ENCODE results near the gene TAL1.

TAL1 gene

GRCh38 chr1:47229031-47229885 is 2.8 kb downstream of the TAL1 start:
- no peak for DNase-seq

- no peak for DNase-seq
Observed at GRCh38 chr1:47228644-47229030, 3.4 kb downstream of the TAL1 start.

- DNase-seq: no peak
Observed at GRCh38 chr1:47227341-47228232, 4.4 kb downstream of the TAL1 start.

- DNase-seq: no peak
Observed at GRCh38 chr1:47226839-47227215, 5.2 kb downstream of the TAL1 start.

GRCh38 chr1:47226121-47226838 is 5.7 kb downstream of the TAL1 start:
- DNase-seq: no peak

- DNase-seq: no peak
Observed at GRCh38 chr1:47225430-47226100, 6.5 kb downstream of the TAL1 start.

- DNase-seq: no peak
Observed at GRCh38 chr1:47224676-47225399, 7.2 kb downstream of the TAL1 start.

- no peak for DNase-seq
Observed at GRCh38 chr1:47223921-47224675, 7.9 kb downstream of the TAL1 start.

GRCh38 chr1:47223174-47223920 is 8.7 kb downstream of the TAL1 start:
- DNase-seq: no peak

GRCh38 chr1:47222476-47222875 is 9.5 kb downstream of the TAL1 start:
- no peak for DNase-seq

GRCh38 chr1:47219590-47220220 is 12.3 kb downstream of the TAL1 start:
- no peak for DNase-seq

GRCh38 chr1:47219001-47219400 is 13.0 kb downstream of the TAL1 start:
- no peak for DNase-seq

GRCh38 chr1:47216278-47217059 is 15.6 kb downstream of the TAL1 start:
- DNase-seq: no peak

GRCh38 chr1:47215713-47216112 is 16.3 kb downstream of the TAL1 start:
- no peak for DNase-seq

GRCh38 chr1:47214549-47214948 is 17.5 kb downstream of the TAL1 start:
- DNase-seq: no peak

GRCh38 chr1:47213230-47213963 is 18.6 kb downstream of the TAL1 start:
- no peak for DNase-seq

- no peak for DNase-seq
Observed at GRCh38 chr1:47212636-47213229, 19.3 kb downstream of the TAL1 start.

GRCh38 chr1:47211796-47212269 is 20.2 kb downstream of the TAL1 start:
- no peak for DNase-seq
